AML-193 (cell line): ENCODE data around the gene CLEC5A.
A peak's percentile ranks its signal among the peaks of the same experiment; 100 is the strongest.
"Not testable (repeated sequence)": the region's sequence is repeated elsewhere in the genome, so short reads cannot be mapped to it uniquely, and the experiment has no call there.

Source experiments
- DNase-seq, 2 experiments: peaks; one replicate each; lab custom pipeline; 2025; lab: John Stamatoyannopoulos, UW

CLEC5A gene

DNA sequence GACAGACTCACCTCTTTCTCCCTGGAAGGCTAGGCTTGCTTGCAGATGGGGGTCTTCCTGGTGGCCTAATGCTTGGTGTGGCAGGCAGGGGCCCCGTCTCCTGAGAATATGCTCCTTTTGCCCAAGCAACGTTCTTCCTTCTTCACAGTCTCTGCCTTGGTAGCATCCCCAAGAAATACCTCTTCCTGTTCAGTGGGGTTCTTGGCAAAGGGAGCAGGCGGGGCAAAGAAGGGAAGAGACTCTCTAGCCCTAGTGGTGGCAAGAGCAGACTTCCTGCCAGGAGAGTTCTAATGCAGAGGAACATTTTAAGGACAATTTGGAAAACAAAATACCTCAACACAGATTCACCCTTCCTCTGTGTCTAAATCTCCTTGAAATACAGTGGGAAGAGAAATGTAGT, at the start of gene CLEC5A:
Gene CLEC5A, minus strand, starts transcription at position 179 of the 400 bp plus-strand sequence. CDS start 682 bp downstream, outside the sequence.
- DNase-seq = peak; percentile 14 to 28

DNA sequence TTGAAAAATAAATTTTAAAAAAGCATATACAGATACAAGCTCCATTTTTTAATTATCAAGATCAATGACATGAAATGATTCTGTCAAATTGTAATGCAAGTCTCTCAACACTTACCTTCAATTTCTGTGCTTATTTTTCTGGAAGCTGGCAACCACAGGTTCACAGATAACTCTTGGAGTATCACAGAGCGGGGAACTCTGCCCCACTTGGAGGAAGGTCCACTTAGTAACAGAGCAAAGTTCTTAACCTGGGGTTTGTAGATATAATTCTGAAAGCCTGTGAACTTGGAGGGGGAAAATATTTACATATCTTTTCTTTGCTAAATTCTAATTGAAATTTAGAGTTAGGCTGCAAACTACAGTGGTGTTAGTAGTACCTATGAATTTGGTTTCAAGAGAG, 46.6 kb upstream of the CLEC5A start:
- no peak for DNase-seq

DNA sequence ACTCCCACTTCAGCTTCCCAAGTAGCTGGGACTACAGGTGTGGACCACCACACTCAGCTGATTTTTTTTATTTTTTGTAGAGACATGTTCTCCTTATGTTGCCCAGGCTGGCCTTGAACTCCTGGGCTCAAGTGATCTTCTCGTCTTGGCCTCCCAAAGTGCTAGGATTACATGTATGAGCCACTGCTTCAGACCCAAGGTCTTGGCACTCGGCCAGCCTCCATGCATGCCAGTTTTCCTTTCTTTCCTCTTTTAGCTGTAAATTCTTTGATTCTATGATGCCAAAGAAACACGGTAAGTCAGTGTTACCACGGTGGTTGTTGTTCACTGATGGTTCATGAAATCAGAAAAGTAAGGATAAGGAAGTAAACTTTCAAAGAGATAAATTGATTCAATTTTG, 45.9 kb upstream of the CLEC5A start:
- DNase-seq = no peak

DNA sequence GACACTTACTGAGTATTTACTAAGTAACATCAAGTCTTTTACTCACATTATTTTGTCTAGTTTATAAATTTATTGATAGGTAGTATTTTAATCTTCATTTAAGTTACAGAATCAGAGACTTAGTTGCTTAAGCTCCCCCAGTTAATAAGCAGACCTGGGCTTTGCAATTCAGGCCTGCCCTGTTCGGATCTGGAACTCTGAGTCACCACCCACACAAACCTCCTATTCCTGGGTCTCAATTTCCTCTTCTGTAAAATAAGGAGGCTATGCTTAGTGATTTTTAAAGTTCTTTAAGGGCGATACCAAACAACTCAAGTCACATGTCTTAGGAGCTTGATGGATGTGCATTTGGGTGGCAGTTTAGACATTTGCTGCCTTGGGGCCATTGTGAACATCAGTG, 45.4 kb upstream of the CLEC5A start:
- DNase-seq = peak; percentile 51 to 69

DNA sequence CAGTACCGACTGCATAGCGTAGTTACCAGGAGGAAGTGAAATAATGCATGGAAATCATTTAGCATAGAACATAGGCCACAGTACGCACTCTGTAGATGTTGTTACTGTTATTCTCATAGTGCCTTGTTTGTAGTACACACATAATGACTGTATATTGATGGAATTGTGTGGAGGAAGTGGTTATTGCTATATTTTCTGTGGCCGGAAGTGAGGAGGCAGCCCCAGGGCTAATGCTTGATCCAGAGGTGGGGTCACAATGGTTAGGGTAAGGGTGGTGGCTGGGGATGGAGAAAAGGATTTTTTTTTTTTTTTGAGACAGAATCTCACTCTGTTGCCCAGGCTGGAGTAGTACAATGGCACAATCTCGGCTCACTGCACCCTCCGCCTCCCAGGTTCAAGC, 44.4 kb upstream of the CLEC5A start:
- peak; percentile 46 to 74 for DNase-seq

DNA sequence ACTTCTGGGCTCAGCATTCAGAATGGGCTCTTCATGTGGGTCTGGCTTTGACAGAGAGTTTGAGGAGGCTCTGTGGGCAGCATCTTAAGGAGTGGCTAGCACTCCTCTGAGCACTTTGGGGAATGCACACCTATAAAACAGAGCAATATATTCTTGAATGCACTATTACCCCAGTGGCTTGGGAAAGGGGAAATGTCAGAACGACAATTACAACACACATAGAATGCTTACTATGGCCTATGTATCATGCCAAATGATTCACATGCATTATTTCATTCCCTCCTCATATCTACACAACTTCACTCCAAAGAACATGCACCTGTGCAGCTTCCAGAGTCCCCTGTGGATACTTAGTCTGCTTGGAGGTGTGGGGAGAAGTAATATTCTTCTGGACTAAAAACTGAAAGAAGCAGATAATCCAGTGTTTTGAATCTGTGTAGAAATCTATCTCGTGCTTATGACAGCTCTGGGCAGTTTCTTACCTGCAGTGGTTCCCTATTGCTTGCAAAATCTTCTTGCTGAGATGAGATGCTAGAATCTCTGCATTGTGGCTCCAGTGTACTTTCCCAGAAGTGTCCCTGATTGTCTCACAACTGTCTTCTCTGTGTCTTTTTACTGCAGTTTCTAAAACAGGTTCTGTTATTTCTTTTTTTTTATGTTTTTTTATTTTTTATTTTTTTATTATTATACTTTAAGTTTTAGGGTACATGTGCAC, 43.4 kb upstream of the CLEC5A start:
- peak; percentile 47 to 66 for DNase-seq

DNA sequence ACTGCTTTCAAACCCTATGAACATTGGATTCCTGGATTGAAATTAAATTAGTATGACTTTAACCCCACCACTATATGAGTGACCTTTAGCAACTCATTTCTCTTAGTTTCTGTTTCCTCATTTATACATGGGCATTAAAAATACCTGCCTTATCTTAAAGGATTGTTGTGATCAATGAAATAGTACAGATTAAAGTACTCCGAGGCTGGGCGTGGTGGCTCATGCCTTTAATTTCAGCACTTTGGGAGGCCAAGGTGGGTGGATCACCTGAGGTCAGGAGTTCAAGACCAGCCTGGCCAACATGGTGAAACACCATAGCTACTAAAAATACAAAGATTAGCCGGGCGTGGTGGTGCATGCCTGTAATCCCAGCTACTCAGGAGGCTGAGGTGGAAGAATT, 41.0 kb upstream of the CLEC5A start:
- not testable (repeated sequence) for DNase-seq

DNA sequence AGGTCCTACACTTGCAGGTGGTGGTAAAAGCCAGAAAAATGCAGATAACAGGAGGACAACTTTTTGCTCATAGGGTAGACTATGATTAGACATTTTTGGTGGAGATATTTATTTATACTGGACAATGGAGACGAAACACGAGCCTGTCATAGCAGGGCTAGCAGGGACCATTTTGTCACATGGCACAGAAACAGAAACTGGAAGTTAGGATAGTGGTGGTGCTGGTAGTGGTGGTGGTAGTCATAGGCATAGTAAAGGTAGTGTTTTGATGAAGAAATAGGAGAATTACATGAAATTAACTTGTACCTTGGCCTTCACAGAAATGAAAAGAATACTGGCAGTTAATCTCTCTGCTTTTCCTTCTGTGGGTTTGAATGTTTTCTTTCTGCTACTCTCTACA, 40.1 kb upstream of the CLEC5A start:
- DNase-seq = no peak

DNA sequence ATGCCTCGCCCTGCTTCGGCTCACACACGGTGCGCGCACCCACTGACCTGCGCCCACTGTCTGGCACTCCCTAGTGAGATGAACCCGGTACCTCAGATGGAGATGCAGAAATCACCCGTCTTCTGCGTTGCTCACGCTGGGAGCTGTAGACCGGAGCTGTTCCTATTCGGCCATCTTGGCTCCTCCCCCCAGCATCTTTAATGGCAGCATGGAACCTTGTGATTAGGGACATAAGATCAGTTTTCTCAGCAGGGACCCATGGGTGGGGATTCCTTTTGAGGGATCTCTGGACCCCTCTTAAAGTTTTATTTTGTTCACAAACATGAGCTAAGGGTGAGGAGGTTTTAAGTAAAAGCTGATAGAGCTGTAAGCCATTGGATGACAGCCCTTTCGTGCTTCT, 39.2 kb upstream of the CLEC5A start:
- not testable (repeated sequence) for DNase-seq

DNA sequence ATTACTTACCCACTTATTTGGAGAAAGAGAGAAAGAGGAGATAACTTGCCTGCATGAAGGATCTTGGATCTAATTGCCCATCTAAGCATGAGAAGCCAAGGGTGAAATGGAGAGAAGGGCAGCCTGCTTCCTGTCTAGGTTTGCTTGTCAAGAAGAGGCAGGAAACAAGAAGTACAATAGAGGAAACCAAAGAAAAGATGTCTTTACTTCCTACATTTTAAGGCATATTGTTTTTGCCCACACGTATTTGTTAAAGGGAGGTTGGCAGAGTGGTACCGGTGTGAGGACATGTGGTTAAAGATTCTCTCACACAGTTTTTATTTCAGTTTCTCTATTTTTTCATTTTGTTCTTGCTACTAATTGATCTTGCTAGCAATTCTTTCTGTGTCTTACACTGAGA, 32.8 kb upstream of the CLEC5A start:
- peak; percentile 79 to 80 for DNase-seq

DNA sequence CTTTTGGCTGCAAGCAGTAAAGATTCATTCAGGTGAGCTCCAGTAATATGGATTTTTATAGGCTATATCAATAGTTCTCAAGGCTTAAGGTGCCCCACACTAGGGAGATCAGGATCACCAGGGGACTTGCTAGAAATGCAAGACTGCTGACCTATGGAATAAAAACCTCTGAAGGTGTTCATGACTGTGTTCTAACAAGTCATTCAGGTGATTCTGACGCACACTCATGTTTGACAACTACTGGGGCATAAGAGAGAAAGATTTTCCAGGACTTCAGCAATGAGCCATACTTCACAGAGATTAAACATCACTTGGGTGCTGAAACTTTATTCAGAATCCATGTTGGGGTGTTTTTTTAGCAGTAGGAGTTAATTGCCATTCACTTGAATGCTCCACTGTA, 31.6 kb upstream of the CLEC5A start:
- no peak for DNase-seq

DNA sequence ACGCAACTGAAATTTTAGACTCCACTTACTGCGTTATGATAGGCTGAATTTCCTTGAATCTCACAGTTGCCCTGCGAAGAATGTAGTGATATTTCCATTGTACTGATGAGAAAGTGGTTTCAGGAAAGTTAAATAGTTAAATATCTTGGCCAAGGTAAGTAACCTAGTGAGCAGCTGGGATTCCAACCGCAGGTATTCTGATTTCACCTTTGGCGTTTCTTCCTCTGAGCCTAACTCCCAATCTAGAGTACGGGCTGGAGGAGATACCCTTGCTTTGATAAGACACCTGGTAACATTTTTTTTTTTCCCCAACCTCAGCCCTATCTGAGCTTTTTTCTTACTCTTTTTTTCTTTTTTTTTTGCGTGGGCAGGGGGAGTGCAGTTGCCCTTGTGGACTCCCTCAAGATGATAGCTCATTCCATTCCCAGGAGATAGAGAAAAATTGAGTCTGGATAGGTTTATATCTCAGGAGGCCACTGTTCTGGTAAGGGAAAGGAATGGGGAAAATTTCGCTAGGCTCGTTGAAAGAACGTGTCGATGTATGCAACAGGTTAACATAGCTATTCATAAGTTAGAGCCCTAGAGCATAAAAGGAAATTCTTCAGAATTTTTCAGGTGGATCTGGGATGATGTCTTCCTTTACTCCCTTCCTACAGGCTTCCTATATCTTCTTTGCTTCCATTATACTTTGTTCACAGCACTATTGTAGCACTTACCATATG, 29.9 kb upstream of the CLEC5A start:
- no peak for DNase-seq

DNA sequence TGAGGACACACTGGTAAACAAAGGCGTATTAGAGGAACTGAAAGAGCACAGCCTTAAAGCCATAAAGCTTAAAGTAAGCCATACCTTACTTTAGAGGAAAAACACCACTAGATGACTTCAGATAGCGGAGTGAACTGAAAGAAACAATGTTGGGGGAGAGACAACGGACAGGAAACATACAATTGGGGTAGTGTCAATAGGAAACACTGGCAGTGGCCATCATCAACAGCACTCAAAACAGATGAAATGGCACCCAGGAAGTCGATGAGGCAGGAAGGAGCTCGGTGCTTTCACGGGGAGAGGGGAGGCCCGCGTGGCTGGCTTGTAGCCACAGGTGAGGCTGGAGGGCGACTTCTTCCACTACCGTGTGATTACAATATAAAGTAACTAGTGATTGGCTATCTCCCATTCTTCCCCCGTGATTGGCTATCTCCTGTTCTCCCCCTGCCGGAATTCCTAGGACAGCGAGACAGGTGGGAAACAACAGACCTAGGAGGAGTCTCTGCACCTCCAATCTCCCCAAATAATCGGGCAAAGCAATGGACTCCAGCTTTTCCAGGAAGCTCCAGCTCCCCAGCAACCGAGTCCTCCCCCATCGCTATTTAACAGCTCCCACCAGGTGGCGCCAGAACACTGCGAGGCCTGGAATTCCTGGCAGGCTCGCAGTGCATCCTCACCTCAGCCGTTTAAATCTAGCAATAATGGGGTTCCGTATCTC, 29.2 kb upstream of the CLEC5A start:
- peak; percentile 63 to 73 for DNase-seq

DNA sequence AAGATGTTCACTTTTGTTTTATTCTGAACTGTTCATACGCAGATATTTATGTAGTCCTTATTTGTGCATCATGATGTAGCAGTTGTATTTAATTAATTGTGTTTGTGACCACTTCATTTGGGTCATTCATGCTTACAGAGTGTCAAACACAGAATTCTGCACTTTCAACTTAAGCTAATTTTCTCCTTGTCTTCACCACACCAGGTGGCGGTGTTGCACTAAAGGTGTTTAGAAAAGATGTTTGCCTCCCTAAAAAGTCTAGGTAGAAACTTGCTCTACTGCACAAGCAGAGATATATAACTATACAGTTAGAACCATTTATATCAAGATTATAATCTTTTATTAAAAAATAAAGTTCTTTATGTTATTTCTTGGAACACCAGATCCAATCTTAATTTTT, 28.1 kb upstream of the CLEC5A start:
- peak; percentile 29 to 38 for DNase-seq

DNA sequence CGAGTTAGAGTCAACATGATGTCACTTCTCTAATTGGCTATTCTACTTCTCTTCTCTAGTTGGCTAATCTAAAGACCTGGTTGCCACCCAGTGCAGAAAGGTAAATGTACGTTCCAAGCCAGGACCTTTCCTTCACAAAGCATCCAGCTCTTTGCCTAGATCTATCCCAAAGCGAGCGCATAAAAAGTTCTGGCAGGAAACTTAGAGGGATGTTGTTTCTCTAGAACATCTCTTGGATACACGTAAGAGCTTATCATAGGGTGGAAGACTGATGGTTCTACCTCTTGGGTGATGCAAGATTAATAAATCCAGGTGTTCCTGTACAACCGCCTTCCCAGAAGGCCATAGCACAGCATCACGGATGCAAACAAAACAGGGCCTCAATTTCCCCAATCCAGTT, 26.9 kb upstream of the CLEC5A start, which contains the start of gene TAS2R38:
Gene TAS2R38, minus strand, starts transcription at position 101 of the 400 bp plus-strand sequence. Its CDS starts 84 bp downstream, at position 17.
- no peak for DNase-seq

DNA sequence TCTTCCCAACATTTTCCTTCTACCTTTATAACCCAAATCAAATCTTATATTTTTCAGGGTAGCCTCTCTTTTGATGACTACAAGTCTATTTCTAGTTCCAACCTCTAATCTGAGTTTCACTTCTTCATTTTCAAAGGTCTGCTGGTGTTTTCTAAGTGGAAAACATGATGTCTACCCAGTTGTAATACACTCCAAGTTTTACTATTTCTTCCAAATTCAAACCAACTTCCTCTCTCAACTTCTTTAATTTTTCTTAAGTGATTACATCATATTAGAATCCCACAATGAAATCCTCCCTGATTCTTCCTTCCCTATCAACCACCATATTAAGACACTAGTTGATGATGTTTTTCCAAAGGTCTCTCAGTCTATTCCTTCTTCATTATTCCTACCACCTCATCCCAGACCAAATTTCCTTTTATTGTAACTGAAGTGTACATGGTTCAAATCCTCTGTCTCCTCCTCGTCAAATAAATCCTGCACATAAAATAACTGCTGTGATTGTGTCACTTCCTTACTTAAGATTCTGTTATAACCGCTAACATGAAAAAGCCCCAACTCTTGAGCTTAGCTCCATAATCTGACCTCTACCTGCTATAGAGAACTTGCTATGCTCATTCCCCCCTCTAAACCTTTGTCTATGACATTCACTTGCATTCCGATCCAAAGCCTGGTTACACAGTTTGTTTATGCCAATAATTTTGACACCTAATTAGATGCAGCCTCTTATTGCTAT, 14.1 kb upstream of the CLEC5A start:
- DNase-seq = peak; percentile 89 to 92

DNA sequence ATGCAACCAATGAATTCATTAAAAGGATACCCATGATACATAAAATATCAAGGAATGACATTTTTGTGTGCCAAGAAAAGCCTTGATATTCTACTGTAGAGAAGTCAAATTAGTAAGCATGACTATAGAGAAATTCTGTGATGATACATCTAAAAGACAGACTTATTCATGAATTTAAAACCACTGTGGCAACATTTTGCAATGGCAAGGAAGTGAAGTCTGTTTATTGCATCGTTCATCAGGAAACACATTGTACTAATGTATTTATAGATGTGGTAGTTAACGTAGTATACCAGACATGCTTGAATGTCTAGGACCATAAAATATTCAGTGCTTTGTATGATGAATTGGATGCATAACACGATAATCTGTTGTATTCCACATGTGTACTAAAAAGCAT, 9.3 kb upstream of the CLEC5A start:
- peak; percentile 94 to 97 for DNase-seq

DNA sequence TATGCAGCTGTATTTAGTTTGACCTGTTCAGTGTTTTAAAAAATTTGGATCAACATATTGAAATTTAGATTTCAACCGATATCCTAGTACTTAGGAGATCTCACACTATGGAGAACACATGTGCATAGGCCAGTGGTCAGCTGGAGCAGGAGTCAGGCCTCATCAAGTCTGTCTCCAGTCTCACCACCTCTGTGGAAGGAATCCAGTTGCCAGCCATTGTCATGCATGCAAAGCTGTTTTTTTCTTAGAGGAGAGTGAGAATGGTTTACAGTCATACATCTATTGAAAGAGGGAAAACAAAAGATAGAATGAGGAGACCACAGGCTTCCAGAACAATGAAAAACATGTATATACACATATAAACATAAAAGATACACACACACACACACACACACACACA, 7.6 kb upstream of the CLEC5A start:
- no peak for DNase-seq

DNA sequence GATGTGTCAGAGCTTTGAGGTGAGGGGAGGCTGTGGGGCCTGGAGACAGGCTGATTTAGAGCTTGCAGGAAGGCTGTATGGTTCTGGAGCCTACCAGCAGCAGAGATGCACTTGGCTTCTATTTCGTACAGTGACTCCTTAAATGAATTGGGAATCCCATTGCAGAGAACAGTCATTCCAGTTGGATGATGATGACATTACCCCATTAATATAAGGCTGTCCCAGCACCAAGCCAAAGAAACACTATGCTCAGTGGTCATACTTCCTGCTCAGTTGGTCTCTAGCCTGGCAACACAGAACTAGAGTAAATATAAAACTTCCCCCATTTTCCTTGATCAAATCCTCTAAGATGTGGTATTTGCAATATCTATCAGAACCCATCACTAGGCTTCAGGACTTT, 5.7 kb upstream of the CLEC5A start:
- no peak for DNase-seq

DNA sequence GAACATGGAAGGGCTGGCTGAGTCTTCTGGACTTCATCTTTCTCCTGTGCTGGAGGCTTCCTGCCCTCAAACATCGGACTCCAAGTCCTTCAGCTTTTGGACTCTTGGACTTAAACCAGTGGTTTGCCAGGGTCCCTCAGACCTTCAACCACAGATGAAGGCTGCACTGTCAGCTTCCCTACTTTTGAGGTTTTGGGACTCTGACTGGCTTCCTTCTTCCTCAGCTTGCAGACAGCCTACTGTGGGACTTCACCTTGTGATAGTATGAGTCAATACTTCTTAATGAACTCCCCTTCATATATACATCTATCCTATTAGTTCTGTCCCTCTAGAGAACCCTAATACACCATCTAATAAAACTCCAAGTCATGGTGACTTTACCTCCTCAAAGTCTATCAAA, 4.0 kb upstream of the CLEC5A start:
- DNase-seq = peak; percentile 24 to 34

DNA sequence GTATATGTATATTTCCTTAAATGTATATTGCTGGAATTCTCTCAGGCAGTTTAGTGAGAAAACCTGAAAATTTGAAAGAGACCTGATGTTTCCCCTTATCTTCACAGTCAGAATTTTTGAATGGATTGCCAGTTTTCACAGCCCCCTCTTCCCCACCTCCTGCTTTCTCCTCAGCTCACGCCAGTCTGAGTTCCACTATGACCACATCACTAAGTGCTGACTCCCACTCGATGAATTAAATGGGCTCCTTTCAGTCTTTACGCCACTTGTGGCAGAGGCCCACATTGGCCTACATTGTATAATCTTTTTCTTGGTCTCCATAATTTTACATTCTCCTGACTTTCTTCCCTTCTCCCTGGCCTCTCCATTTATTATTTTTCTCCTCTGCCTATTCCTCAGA, 3.1 kb upstream of the CLEC5A start:
- DNase-seq = no peak

DNA sequence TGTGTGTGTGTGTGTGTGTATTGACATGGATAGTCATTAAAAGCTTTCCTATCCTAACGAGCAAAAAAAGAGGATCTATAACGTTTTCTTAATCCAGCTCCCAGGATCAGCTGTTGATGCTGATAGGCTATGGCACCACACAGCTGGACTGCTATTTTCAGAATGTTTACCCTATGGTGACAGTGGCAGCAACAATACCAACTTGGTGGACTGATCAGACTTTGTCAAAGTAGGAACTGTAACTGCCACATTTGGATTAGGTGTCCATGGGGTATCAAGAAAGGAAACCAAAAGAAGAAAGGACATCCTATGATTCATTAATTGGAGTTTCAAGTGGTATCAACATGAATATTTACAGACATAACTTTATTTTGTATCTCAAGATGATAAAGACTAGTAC, 2.7 kb upstream of the CLEC5A start:
- no peak for DNase-seq
